WTC11 (cell line): Measurements from ENCODE around the gene MLXIP. TPM values are rescaled to one million over a fixed set of nuclear protein-coding genes. Genes with fewer than 3 reads are reported as not detected.

Experiments used
- ATAC-seq: fragments of 200-7000 bp; cut with Tn5 transposase; 2 replicates; pipeline ENCODE4 v1.10.0; 2021; ENCODE audit warnings: mild to moderate bottlenecking, moderate library complexity
- CTCF ChIA-PET: fragments of 300-600 bp; sonication (Branson Sonifier 250); formaldehyde crosslinking; loops from one replicate; lab custom pipeline; 2021; ENCODE audit warnings: antibody characterized with exemption; lab: Charles Lee
- POLR2A ChIA-PET: fragments of 350-600 bp; sonication (Branson Sonifier 250); formaldehyde crosslinking; loops from one replicate; lab custom pipeline; 2021; ENCODE audit warnings: antibody characterized with exemption; lab: Charles Lee
- DNase-seq: peaks from one replicate; pipeline ENCODE4 v3.0.0; 2021; ENCODE audit warnings: low spot score
- H3K27ac Mint-ChIP-seq: 2 replicates; pipeline ENCODE4 v1.8.0; 2021; ENCODE audit warnings: mixed read lengths
- H3K27me3 Mint-ChIP-seq: 2 replicates; pipeline ENCODE4 v1.8.0; 2021; ENCODE audit warnings: low read depth, mild to moderate bottlenecking, moderate library complexity, mixed read lengths
- H3K36me3 Mint-ChIP-seq: 2 replicates; pipeline ENCODE4 v1.8.0; 2021; ENCODE audit warnings: mixed read lengths
- H3K4me1 Mint-ChIP-seq: 2 replicates; pipeline ENCODE4 v1.8.0; 2022; ENCODE audit warnings: mixed read lengths
- H3K4me3 Mint-ChIP-seq: 2 replicates; pipeline ENCODE4 v1.8.0; 2021; ENCODE audit warnings: mild to moderate bottlenecking, moderate library complexity, mixed read lengths
- H3K9me3 Mint-ChIP-seq: 2 replicates; pipeline ENCODE4 v1.8.0; 2021; ENCODE audit warnings: mixed read lengths
- AR ChIP-seq: fragments of 250-450 bp; sonication (Bioruptor Pico); IDR thresholded peaks from 2 replicates; pipeline ENCODE4 v1.9.0; 2021; ENCODE audit warnings: mild to moderate bottlenecking
- ATF2 ChIP-seq: sonication (generic); formaldehyde crosslinking; IDR thresholded peaks from 2 replicates; pipeline ENCODE4 v1.8.1; 2022; ENCODE audit warnings: low read depth, missing genetic modification reagents, borderline replicate concordance
- CBFB ChIP-seq: sonication (generic); formaldehyde crosslinking; IDR thresholded peaks from 2 replicates; pipeline ENCODE4 v1.8.1; 2022; ENCODE audit warnings: mild to moderate bottlenecking, low read depth, missing genetic modification reagents
- CDX4 ChIP-seq: fragments of 250-450 bp; sonication (Bioruptor Pico); IDR thresholded peaks from 2 replicates; pipeline ENCODE4 v1.9.0; 2021; ENCODE audit warnings: moderate library complexity, mild to moderate bottlenecking, inconsistent platforms, borderline replicate concordance
- ELF4 ChIP-seq: sonication (generic); formaldehyde crosslinking; IDR thresholded peaks from 2 replicates; pipeline ENCODE4 v1.8.1; 2022; ENCODE audit warnings: low read depth, mild to moderate bottlenecking, moderate library complexity, missing genetic modification reagents
- EMX1 ChIP-seq: fragments of 250-450 bp; sonication (Bioruptor Pico); IDR thresholded peaks from 2 replicates; pipeline ENCODE4 v1.8.0; 2021; ENCODE audit warnings: mild to moderate bottlenecking
- FOXJ3 ChIP-seq: sonication (generic); formaldehyde crosslinking; IDR thresholded peaks from 2 replicates; pipeline ENCODE4 v1.9.0; 2021; ENCODE audit warnings: missing genetic modification reagents, mild to moderate bottlenecking, borderline replicate concordance
- GRHL2 ChIP-seq: fragments of 250-450 bp; sonication (Bioruptor Pico); IDR thresholded peaks from 2 replicates; pipeline ENCODE4 v1.8.0; 2022; ENCODE audit warnings: mild to moderate bottlenecking, moderate library complexity; ENCODE audit not compliant: insufficient replicate concordance, severe bottlenecking
- HMGXB4 ChIP-seq: sonication (generic); formaldehyde crosslinking; IDR thresholded peaks from 2 replicates; pipeline ENCODE4 v1.8.1; 2023; ENCODE audit warnings: mild to moderate bottlenecking, moderate library complexity, missing genetic modification reagents
- IRF1 ChIP-seq: sonication (generic); formaldehyde crosslinking; IDR thresholded peaks from 2 replicates; pipeline ENCODE4 v1.8.0; 2023; ENCODE audit warnings: missing genetic modification reagents
- JAZF1 ChIP-seq: fragments of 250-450 bp; sonication (Bioruptor Pico); IDR thresholded peaks from 2 replicates; pipeline ENCODE4 v1.9.0; 2021; ENCODE audit warnings: moderate library complexity, mild to moderate bottlenecking, inconsistent platforms
- KAT7 ChIP-seq: sonication (generic); formaldehyde crosslinking; IDR thresholded peaks from 2 replicates; pipeline ENCODE4 v1.8.1; 2023; ENCODE audit warnings: missing genetic modification reagents, mild to moderate bottlenecking, borderline replicate concordance
- MXD4 ChIP-seq: fragments of 250-450 bp; sonication (Bioruptor Pico); IDR thresholded peaks from 2 replicates; pipeline ENCODE4 v1.8.0; 2021; ENCODE audit warnings: mild to moderate bottlenecking, moderate library complexity, borderline replicate concordance
- MYBL2 ChIP-seq: sonication (generic); formaldehyde crosslinking; IDR thresholded peaks from 2 replicates; pipeline ENCODE4 v1.8.1; 2023; ENCODE audit warnings: mild to moderate bottlenecking, moderate library complexity, missing genetic modification reagents
- NFATC4 ChIP-seq: fragments of 250-450 bp; sonication (Bioruptor Pico); IDR thresholded peaks from 2 replicates; pipeline ENCODE4 v1.9.0; 2021; ENCODE audit warnings: mild to moderate bottlenecking
- OVOL2 ChIP-seq: fragments of 250-450 bp; sonication (Bioruptor Pico); IDR thresholded peaks from 2 replicates; pipeline ENCODE4 v1.9.0; 2021; ENCODE audit warnings: mild to moderate bottlenecking, borderline replicate concordance
- PREB ChIP-seq: sonication (generic); formaldehyde crosslinking; IDR thresholded peaks from 2 replicates; pipeline ENCODE4 v1.8.1; 2022; ENCODE audit warnings: mild to moderate bottlenecking, missing genetic modification reagents, moderate library complexity, borderline replicate concordance
- PRRX2 ChIP-seq: fragments of 250-450 bp; sonication (Bioruptor Pico); IDR thresholded peaks from 2 replicates; pipeline ENCODE4 v1.8.0; 2021; ENCODE audit warnings: mild to moderate bottlenecking
- TP53 ChIP-seq: sonication (generic); formaldehyde crosslinking; IDR thresholded peaks from 2 replicates; pipeline ENCODE4 v1.8.1; 2023; ENCODE audit warnings: mild to moderate bottlenecking, missing genetic modification reagents
- ZNF317 ChIP-seq: sonication (generic); formaldehyde crosslinking; IDR thresholded peaks from 2 replicates; pipeline ENCODE4 v1.8.1; 2023; ENCODE audit warnings: low read depth, mild to moderate bottlenecking, moderate library complexity, missing genetic modification reagents, borderline replicate concordance
- ZNF425 ChIP-seq: fragments of 250-450 bp; sonication (Bioruptor Pico); conservative IDR thresholded peaks from 2 replicates; pipeline ENCODE4 v1.9.0; 2021; ENCODE audit warnings: mild to moderate bottlenecking
- ZSCAN18 ChIP-seq: fragments of 250-450 bp; sonication (Bioruptor Pico); IDR thresholded peaks from 2 replicates; pipeline ENCODE4 v2.1.2; 2022; ENCODE audit warnings: mild to moderate bottlenecking, moderate library complexity
- total RNA-seq: library from RNA; stranded (reverse); gene quantifications from 3 replicates; pipeline ENCODE4 v1.2.3, GENCODE V29; 2021

MLXIP gene
- total RNA-seq, 1 experiment from 2014 or later = 49.4 TPM

GRCh38 chr12:122096014-122096413, 17.5 kb downstream of the MLXIP start (continued):
- TF ChIP-seq PREB (CRISPR knock-in tag) = no peak
- TF ChIP-seq IRF1 (CRISPR knock-in tag) = no peak
- TF ChIP-seq AR (CRISPR knock-in tag) = no peak
- TF ChIP-seq HMGXB4 (CRISPR knock-in tag) = no peak
- no peak for TF ChIP-seq ZSCAN18 (CRISPR knock-in tag)
- TF ChIP-seq ZNF425 (CRISPR knock-in tag) = no peak
- no peak for TF ChIP-seq FOXJ3 (CRISPR knock-in tag)
- no peak for TF ChIP-seq NFATC4
- no peak for TF ChIP-seq OVOL2 (CRISPR knock-in tag)
- no peak for TF ChIP-seq EMX1 (CRISPR knock-in tag)
- no peak for TF ChIP-seq CBFB (CRISPR knock-in tag)
- no peak for TF ChIP-seq KAT7 (CRISPR knock-in tag)

GRCh38 chr12:122096591-122097149, 18.1 kb downstream of the MLXIP start:
- no peak for ATAC-seq
- TF ChIP-seq ATF2 (CRISPR knock-in tag) (no peak), CDX4 (no peak), MXD4 (CRISPR knock-in tag) (no peak), TP53 (CRISPR knock-in tag) (no peak), JAZF1 (CRISPR knock-in tag) (no peak), GRHL2 (CRISPR knock-in tag) (no peak), ELF4 (CRISPR knock-in tag) (no peak), MYBL2 (no peak), PRRX2 (CRISPR knock-in tag) (no peak), ZNF317 (CRISPR knock-in tag) (no peak), ZSCAN18 (CRISPR knock-in tag) (no peak)

More at GRCh38 chr12:122096591-122097149, 18.1 kb downstream of the MLXIP start:
- POLR2A ChIA-PET = no interaction called here
- CTCF ChIA-PET = interaction anchor here (1.3 to 2.3 kb wide), 5 partner anchors 27 to 302 kb away, joined by 3 to 18 read pairs (median 4); no protein-coding TSS in a partner anchor
- H3K9me3 Mint-ChIP-seq = no peaks in the 10 kb centered on the region
- peaks cover 3% of the 10 kb centered on the region; the same call in 1 of the 2 replicates for H3K36me3 Mint-ChIP-seq
- H3K27me3 Mint-ChIP-seq = no peaks in the 10 kb centered on the region
- peak overlapping the region; percentile 67 for H3K27ac Mint-ChIP-seq
- no peak for DNase-seq
- H3K4me3 Mint-ChIP-seq = no peak overlapping the region
- peaks cover 37% of the 10 kb centered on the region for H3K4me1 Mint-ChIP-seq
